NCI-H128 (cell line): ENCODE results near the gene SEPTIN10.
A peak's percentile ranks its signal among the peaks of the same experiment; 100 is the strongest.
"Not testable (repeated sequence)": the region's sequence is repeated elsewhere in the genome, so short reads cannot be mapped to it uniquely, and the experiment has no call there.

Experiments used
- DNase-seq: peaks from one replicate; lab custom pipeline; 2025; ENCODE audit not compliant: unreplicated experiment; lab: John Stamatoyannopoulos, UW

Gene SEPTIN10

GRCh38 chr2:109613922-109614714 is at the start of gene SEPTIN10, which contains the start of gene SOWAHC:
Gene SEPTIN10, minus strand, starts transcription at chr2:109613966. Its CDS starts 139 bp downstream, at chr2:109613827.
Gene SOWAHC, plus strand, starts transcription at chr2:109614364. Its CDS starts 126 bp downstream, at chr2:109614490.
- peak; percentile 93 for DNase-seq

- DNase-seq: no peak
These were observed 49.1 kb upstream of the SEPTIN10 start for GRCh38 chr2:109662889-109663288.

GRCh38 chr2:109660046-109660860 is 46.5 kb upstream of the SEPTIN10 start:
- no peak for DNase-seq

GRCh38 chr2:109659396-109660045 is 45.8 kb upstream of the SEPTIN10 start:
- DNase-seq: no peak

GRCh38 chr2:109655287-109655686 is 41.5 kb upstream of the SEPTIN10 start:
- no peak for DNase-seq

GRCh38 chr2:109654326-109655050 is 40.7 kb upstream of the SEPTIN10 start:
- DNase-seq: no peak

- DNase-seq: no peak
These were observed 36.2 kb upstream of the SEPTIN10 start for GRCh38 chr2:109649736-109650695.

- DNase-seq: no peak
These were observed 34.3 kb upstream of the SEPTIN10 start for GRCh38 chr2:109648041-109648527.

- no peak for DNase-seq
These were observed 33.9 kb upstream of the SEPTIN10 start for GRCh38 chr2:109647636-109648035.

GRCh38 chr2:109646961-109647360 is 33.2 kb upstream of the SEPTIN10 start:
- no peak for DNase-seq

- no peak for DNase-seq
These were observed 31.8 kb upstream of the SEPTIN10 start for GRCh38 chr2:109645412-109646184.

- DNase-seq: peak; percentile 8
These were observed 31.0 kb upstream of the SEPTIN10 start for GRCh38 chr2:109644571-109645275.

GRCh38 chr2:109640000-109640399 is 26.2 kb upstream of the SEPTIN10 start:
- not testable (repeated sequence) for DNase-seq

- DNase-seq: no peak
These were observed 25.0 kb upstream of the SEPTIN10 start for GRCh38 chr2:109638795-109639194.

- DNase-seq: no peak
These were observed 24.2 kb upstream of the SEPTIN10 start for GRCh38 chr2:109637749-109638570.

- no peak for DNase-seq
These were observed 22.6 kb upstream of the SEPTIN10 start for GRCh38 chr2:109636317-109636716.
